Measurements from ENCODE around the gene UBE2E2.

Gene UBE2E2

GRCh38 chr3:23198801-23199200 lies 4.3 kb upstream of the UBE2E2 start:
- no peak for FAIRE-seq

DNA sequence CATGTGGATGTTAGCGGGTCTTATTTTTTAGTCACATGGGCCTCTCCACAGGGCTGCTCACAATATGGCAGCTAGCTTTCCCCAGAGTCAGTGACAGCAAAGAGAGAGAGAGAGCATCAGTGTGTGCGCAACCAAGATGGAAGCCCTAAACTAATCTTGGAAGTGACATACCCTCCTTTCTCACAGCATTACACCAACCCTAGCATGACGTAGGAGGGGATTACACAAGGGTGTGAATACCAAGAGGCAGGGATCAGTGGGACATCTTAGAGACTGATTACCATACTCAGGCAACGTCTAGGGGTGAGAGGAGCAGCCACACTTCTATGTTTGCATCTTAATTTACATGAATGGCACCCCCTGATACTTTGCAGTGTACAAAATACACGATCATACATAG lies 3.5 kb upstream of the UBE2E2 start:
- FAIRE-seq = no peak

DNA sequence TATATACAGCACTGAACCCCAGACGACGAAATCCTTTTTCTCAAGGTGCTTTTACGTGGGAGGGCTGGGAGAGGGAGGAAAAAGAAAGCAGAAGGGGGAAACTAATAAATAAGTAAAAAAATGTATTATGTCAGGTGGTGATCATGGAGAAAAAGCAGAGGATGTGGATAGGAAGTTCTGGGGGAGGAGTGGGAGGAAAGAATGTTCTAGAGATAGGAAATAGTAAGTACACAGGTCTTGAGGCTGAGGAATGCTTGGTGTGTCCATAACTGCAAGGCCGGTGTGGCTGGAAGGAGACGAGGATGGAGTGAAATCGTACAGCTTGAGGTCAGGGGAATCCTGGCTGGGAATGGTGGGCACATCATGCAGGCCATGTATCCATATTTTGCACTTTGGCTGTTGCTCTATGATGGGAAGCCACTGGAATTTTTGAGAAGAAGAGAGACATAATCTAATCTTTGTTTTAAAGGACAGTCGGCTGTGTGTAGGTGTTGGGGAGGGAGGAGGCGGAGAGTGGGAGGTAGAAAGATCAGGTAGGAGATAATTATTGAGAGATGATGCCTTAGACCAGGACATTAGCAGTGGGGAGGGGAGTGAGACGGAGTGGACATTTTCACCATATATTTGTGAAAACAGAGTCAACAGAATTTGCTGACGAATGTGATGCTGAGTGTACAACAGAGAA lies 1.8 kb upstream of the UBE2E2 start:
- FAIRE-seq = no peak

DNA sequence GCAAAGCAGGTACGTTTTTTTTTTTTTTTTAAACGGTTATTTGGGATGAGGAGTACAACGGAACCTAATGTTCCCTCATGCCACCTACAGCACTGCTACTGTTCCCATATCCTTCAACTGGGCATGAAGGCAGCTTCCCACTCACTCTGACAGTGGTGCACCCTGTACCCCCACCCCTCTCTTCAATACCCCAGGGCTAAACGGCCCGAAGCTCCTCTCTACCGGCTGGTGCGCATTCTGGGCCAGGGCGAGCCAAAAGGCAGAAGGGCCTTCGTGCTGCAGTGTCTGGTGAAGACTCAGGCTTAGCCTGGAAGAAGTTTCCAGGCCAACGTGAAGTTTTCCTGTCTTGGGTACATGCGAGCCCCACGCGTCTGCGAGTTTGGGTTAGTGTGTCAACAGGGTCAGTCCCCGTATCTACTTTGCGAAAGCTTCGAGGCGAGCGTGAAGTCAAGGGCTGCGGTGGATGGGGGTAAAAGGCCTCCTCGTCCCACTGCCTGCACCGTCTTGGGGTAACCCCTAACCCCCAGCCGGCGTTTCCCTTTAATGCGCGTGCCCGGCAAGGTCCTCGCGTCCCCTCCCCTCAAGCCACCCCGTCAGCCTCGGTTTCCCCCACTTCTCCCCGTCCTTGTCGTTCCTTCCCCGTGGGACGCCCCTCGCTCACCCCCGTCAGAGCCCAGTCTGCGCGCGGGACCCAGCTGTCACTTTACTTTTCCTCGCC lies 765 bp upstream of the UBE2E2 start:
- no peak for FAIRE-seq

- FAIRE-seq = no peak
Observed at GRCh38 chr3:23203708-23204330, 692 bp downstream of the UBE2E2 start.

DNA sequence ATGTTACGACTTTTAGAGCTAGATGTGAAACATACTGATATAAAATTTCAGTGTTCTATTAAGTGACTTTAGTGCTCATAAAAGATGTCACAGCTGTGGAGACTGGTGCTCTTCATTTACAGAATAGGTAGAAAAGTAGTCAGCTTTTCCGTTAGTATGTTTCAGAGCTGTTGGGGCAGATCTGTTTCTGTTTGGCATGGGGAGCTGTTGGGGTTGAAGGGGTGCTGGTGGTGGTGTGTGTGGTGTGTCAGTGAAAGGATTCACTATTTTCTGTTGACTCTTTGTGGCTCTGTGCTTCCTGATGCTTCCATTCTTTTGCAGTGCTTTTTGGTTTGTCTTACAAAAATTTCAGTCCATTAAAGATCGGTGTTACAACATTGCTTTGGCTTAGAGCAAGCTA lies 3.2 kb downstream of the UBE2E2 start:
- no peak for FAIRE-seq

DNA sequence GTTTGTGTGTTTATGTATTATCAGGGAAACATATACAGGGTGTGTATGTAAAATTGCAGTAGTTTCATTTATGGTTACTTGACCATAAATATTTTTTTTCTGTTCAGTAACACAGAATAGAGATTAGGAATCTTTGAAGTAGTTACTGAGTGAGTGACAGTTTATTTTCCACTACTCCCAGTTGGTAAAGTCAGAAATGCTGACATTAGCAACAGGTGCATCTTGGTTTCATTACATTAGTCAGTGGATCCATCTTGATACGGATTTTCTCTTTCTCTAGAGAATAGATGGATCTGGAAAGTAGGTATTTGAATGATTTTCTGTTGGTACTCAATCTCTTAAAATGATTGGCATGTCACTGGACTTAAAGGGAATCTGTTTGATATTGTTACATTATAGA lies 6.0 kb downstream of the UBE2E2 start:
- FAIRE-seq = no peak

- FAIRE-seq = no peak
Observed at GRCh38 chr3:23209747-23210487, 6.8 kb downstream of the UBE2E2 start.

- FAIRE-seq = no peak
Observed at GRCh38 chr3:23213813-23214212, 10.7 kb downstream of the UBE2E2 start.

GRCh38 chr3:23217872-23218554 lies 14.9 kb downstream of the UBE2E2 start:
- FAIRE-seq = no peak

DNA sequence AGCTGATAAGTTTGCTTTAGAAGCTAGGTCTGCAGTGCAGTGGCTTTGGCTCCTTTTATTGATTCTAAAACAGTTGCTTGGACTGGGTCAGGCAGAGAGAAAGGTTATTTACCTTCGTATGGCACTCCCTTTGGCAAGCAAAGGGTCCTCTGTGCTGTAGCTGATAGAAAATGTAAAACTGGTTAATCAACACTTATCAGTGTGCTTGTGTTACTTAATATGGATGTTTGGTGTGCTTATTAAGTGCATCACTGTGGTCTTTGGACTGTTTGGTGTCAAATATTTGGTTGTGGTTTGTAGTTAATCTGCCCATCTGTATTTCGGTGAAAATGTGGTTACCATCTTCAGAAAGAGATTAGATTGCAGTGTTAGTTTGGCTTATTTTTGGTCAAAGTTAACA lies 16.0 kb downstream of the UBE2E2 start:
- FAIRE-seq = no peak

DNA sequence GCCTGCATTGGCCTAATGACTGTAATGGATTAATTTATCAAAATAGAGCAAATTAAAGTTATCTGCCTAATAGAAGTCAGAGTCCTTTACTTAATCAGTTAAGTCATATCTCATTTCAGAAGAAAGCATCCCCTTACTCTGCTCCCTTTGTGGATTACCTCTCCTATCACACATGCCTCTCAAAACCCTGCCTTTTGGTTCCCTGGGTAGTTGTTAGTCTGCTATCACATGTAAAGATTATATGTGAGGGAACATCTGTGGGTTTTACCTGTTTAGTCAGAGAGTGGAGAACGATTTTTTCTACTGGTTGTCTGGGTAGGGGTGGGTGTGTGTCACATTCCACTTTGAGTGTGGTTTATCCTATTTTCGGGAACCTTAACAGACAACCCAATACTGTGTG lies 16.4 kb downstream of the UBE2E2 start:
- FAIRE-seq = no peak

DNA sequence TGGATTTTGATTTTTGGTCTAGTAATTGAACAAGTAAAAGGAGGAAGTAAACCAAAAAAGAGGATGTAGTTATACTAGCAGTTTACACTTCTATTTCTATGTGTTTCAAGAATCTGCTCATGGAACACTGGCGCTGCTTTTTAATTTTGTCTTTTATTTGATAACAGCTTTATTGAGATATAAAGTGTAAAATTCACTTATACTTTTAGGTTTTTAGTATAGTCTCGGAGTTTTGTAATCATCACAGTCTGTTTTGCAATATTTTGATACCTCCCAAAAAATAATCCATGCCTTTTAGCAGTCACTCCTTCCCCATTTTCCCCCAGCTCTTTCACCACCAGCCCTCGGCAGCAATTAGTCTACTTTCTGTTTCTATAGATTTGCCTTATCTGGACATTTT lies 18.0 kb downstream of the UBE2E2 start:
- no peak for FAIRE-seq

GRCh38 chr3:23232016-23232415 lies 28.9 kb downstream of the UBE2E2 start:
- FAIRE-seq = no peak

- no peak for FAIRE-seq
Observed at GRCh38 chr3:23232854-23233253, 29.7 kb downstream of the UBE2E2 start.

- FAIRE-seq = no peak
Observed at GRCh38 chr3:23235264-23235663, 32.1 kb downstream of the UBE2E2 start.

DNA sequence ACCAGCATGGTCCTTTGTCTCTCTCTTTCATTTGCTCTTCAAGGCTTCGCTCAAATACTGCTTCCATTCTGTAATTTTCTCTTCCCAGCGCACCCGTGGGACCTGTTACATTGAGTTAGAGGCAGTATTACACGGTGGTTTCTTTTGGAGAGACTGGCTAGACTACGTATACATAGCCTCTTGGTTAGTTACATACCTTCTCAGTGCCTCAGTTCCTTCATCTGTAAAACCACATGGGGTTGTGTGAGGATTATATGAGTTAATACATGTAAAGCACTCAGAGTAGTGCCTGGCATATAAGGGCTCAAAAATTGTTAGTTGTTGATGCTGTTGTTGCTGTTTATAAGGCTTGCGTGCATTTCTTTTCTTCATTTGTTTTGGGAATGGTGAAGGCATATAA lies 33.8 kb downstream of the UBE2E2 start:
- no peak for FAIRE-seq

- no peak for FAIRE-seq
Observed at GRCh38 chr3:23238156-23238555, 35.0 kb downstream of the UBE2E2 start.

- no peak for FAIRE-seq
Observed at GRCh38 chr3:23238578-23238977, 35.5 kb downstream of the UBE2E2 start.

DNA sequence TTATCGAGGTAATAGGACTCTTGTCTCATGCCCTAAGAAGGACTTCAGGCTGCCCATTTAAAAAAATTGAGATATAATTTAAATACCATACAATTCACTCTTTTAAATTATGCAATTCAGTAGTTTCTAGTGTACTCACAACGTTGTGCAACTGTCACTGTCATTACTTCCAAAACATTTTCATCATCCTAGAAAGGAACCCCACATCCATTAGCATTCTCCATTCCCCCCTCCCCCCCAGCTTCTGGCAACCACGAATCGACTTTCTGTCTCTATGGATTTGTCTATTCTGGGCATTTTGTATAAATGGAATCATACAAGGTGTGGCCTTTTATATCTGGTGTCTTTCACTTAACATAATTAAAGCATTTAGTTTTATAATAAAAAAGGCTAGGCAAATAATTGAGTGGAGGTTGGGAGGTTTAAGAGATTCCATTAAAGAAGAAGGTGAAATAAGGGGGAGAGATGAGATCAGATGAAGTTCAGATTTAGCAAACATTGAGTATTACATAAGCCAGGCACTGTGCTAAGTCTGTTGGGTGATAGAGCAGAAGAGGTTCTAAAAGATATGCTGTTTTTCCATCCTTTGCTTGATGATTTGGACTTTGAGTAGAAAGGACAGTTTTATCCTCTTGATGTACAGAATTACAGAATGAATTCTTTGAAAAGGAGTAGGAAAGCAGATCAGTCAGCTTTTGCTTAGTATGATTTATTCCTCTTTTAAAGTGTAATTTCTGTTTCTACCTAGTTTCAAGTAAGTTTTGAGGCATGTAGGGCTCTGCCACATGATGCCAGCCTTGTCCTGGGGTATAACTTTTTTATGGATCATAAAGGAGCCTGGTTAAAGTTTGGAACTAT lies 36.3 kb downstream of the UBE2E2 start:
- FAIRE-seq = no peak

GRCh38 chr3:23240171-23240785 lies 37.2 kb downstream of the UBE2E2 start:
- FAIRE-seq = no peak

DNA sequence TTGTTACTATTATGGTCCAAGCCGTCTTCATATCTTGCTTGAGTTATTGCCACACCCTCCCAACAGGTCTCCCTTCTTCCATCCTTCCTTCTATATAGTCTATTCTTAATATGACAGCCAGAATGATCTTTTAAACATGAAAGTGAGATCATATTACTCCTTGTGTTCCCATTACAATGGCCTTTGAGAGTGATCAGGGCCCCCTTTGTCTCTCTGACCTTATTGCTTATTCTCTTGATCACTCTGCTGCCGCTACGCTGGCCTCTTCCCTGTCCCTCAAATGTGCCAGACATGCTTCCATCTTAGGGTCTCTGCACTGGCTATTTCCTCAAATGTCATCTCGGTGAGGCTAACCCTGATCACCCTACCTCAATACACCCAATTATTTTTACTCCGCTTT lies 38.1 kb downstream of the UBE2E2 start:
- no peak for FAIRE-seq
